D341Med (cell line): ENCODE measurements around the gene GUCA1C.

Source experiments
- DNase-seq: peaks from one replicate; pipeline ENCODE4 v3.0.0; 2012; ENCODE audit warnings: low spot score

GUCA1C gene, protein sequence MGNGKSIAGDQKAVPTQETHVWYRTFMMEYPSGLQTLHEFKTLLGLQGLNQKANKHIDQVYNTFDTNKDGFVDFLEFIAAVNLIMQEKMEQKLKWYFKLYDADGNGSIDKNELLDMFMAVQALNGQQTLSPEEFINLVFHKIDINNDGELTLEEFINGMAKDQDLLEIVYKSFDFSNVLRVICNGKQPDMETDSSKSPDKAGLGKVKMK

DNA sequence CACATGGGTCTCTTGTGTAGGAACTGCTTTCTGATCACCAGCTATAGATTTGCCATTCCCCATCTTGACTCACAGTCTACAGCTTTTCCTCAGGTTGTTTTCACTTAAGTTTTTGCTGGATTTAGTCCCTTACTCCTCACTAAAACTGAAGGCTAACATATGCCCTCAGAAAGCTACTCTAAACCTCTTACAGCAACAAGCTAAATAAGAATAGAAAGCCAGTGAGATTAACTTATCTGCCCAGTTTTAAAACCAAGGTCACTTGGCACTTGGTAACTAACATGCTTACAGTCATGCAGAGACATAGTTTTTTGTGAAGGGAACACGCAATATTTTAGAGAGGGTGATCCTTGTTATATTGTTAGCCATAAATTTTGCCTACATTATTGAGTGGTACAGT lies at the start of gene GUCA1C:
GUCA1C (minus strand) TSS at position 180 of the 400 bp plus-strand sequence; CDS start at position 63, 117 bp downstream.
- DNase-seq, result no peak

DNA sequence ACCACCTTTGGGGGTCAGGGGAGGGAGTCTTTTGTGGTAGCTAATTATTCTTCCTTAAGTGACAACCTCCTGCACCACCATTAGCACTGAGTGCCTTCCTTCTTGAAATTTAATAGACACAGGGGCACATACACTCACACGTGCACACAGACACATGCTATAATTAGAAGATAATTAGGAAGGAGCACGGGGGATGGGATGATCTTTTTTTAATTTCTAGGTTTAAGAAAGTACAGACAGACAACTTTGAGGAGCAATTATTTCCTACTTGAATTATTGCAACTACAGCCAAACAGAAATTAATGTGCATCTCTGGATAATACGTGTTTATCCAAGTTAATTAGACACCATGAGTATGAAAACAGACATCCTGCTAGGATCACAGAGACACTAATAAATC lies 44.8 kb upstream of the GUCA1C start:
- DNase-seq, result no peak

DNA sequence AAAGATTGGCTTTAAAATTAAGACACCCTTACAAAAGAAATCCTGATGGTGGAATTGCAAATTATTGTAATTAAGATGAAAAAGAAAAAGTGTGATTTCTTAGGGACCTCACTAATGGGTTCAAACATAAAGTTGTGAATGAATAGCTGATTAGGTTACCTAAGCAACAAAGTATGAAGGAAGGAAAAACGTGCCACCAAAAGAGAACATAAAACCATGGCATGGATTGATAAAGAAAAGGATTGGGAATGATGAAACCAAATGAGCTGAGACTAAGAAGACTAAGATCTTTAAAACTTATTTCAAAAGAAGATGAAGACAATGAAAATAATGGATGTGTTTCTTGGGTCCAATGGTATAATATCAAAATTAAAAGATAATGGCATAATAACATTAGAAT lies 32.2 kb upstream of the GUCA1C start:
- no peak for DNase-seq

DNA sequence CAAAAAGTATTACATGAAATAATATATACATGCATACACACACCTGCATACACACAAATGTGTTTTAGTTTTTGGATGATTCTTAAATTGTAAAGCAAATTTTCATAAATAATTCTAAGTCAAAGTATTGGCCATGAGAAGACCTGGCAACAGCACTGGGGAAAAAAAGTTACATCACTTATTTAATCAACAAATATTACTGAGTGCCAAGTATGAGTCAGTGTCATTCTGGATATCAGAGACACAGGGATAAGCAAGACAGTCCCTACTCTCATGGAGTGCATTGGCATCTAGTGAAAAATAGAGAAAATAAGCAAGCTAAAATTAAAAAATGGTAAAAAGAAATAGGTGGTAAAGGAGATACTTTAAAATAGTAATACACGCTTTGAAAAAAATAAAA lies 29.4 kb upstream of the GUCA1C start:
- no peak for DNase-seq

DNA sequence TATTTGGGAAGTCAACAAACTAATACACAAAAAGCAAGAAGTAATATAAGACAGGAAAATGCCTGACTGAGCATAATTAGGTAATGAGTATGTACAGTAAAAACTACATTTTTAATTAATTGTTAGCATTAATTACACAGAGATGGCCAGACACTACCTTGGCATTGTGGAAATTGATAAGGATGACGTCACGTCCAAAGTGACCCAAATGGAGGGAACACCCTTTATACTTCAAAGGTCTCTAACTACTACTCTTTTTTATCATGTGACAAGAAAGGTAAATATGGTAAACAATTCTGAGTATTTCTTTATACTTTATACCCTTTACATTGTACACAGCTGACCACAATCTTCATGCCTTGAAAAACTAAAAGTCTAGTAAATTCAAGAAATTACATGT lies 22.4 kb upstream of the GUCA1C start:
- DNase-seq, result no peak

DNA sequence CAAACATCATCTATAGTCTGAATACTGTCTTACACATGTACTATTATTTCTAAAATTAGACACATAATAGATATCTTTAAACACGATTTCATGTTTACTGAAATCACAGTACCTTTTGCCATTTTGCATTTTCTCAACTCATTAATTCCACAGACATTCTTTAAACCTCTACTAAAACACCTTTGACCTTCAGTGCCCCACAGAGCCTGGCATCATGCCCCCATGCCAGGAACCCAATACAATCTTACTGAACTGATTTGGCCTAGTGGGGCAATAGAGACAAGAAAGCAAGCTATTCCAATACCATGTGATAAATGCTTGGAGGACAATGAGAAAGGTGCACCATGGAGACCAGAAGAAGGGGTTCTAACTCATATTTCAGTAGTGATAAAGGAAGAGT lies 19.3 kb upstream of the GUCA1C start:
- no peak for DNase-seq

DNA sequence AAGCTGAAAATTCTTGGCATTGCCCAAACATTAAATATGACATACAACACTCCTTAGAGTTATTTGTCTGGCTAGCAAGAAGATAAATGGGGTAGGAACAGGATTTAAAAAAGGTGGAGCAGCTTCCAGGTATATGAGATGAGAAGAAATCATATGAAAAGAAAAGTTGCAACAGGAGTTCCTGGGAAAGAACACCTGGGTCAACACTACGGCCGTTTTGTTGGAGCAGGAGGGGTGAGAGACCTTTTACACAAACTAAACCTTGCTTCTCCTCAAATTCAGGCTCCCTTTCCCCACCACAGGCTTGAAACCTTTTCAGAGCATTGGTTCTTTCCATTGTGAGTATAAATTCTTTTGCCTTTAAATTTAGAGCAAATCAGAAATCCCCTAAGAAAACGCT lies 18.8 kb upstream of the GUCA1C start:
- DNase-seq, result no peak

DNA sequence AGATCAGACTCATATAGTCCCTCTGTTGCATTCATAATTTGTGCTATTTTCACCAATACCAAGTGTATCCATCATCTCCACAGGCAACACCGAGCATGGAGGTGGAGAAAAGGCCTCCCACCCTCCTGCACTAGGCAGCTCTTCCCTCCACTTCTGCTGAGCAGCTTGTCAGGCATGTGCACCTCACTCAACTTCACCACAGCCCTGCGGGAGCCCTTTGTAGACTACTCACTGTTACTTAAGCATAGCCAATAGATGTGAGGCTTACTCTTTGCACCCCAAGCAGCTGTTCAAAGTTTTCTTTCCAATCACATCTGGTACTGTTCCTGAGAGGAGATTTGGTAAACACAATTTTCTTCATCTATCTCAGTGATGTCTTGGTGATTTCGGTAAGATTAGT lies 16.9 kb upstream of the GUCA1C start:
- DNase-seq, result no peak

DNA sequence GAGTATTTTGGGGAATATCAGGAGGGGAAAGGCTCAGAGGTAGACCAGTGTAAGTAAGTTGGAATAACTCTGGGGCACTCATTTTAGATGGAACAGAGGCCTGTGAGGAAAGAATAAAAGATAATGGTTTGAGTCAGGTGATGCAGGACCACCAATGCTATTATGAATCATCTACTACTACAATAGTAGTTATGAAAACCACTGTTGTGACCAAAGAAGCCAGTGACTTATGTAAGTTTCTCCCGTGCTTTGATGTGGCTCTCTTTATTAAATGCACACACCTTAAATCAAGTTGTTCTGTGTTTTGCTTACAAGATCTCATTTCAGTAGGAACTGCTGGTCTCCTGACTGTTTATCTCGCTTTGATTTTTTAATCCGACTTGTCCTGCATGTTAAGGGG lies 13.1 kb upstream of the GUCA1C start:
- DNase-seq, result no peak

DNA sequence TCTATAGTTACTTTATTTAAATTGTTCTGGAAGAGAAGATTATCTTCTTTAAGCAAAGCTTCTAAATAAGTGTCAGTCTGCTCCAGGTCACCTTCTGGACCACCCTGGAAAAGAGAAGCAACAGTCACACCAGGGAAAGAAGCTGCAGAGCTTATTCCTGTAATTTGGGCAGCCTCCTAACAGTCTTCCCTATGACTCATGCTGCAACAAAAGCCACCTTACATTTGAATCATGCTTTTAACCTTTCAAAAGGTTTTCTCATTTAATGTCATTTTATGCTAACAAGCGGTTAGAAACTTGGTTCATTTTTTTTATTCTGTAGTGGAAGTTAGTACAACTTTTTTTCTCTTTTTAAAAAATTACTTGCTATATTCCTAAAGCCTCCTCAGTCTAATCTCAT lies 5.3 kb upstream of the GUCA1C start:
- DNase-seq, result no peak

DNA sequence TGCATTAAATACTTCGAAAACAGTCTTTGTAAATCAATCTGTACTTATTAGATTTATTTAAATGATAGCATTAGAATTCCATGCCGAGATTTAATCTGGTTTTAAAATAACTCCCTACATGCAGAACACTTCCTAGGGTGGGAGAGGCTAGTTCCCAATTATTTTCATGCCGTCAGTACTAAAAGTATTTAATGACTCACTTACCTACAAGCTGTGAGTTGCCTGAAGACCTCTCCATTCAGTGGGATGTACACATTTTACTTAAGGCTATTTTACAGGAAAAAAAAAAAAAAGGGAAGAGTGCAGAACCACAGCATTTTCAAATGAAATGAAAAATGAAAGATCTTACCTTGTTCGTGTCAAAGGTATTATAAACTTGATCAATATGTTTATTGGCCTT lies 469 bp downstream of the GUCA1C start:
- DNase-seq, result no peak

DNA sequence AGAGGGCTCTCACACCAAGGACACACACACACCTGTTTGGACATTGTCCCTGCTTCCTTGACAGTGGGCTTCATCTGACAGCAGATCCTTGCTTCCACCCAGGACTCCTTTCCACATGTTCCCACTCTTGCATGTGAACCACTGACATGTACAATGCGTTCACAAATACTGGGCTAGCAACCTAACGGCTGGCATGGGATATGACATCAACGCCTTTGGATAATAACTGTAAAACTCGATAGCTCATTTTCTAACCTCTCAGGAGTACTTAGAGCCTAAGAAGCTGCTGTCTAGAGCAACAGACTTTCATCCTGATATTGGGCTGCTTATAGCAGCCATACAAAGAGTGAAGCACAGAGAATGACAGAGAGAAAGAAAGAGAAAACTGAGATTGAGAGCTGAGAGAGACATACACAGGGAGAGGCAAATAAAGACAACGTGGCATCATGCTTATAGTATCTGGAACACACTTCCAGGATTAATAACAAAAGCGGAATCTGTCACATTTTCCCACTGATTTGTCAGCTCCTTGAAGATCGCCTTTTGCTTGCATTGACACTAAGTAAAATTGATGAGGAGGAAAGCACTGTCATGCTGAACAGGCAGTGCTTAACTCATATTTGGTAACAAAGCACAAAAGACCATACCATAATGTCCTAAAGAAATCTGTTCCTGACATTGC lies 1.7 kb downstream of the GUCA1C start:
- no peak for DNase-seq

DNA sequence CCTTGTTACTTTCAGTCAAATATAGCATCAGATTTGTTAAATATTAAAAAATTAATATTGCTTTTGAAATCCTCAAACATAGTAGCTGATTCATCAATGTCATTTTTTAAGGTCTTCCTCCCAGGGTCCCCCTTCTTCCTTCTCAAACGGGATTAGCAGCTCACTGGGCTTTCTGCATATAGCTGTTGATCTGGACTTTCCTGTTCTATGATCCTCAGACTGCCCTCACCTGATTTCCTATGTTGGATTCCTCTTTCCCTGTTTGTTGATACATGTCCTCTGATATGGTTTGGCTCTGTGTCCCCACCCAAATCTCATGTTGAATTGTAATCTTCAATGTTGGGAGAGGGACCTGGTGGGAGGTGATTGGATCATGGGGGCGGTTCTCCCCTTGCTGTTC lies 5.8 kb downstream of the GUCA1C start:
- no peak for DNase-seq

DNA sequence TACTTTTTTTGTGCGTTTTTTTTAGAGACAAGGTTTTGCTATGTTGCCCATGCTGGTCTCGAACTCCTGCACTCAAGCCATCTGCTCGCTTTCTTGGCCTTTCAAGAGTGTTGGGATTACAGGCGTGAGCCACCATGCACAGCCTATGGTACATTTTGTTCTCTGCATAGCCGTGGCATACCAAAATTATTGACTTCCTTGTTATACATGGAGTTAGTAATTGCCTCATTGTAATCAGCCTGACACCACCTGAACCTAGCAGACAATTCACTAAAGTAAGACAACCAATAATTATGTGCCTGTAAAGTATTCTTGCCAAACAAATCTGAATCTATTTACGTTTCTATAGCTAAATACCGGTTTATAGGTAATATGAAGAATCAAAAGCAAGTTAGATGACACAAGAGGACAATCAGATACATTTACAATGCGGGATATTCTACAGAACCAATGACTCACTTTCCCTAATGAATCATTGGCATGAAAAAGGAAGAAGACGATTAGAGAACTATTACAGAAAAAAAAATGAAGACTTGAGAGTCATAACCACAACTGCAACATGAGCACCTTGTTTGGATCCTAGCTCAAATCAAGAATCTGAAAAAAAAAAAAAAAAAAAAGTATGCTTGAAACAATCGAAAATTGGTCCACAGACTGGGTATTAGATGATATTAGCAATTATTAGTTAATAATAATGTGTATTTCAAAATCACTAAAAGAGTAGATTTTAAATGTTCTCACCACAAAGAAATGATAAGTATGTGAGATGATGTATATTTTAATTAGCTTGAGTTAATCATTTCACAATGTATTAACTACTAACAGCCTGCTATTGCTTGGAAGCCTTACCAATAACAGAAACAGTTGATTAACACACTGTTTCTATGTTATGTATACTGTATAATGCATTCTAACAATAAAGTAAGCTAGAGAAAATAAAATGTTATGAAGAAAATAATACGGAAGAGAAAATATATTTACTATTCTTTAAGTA lies 7.1 kb downstream of the GUCA1C start:
- no peak for DNase-seq

DNA sequence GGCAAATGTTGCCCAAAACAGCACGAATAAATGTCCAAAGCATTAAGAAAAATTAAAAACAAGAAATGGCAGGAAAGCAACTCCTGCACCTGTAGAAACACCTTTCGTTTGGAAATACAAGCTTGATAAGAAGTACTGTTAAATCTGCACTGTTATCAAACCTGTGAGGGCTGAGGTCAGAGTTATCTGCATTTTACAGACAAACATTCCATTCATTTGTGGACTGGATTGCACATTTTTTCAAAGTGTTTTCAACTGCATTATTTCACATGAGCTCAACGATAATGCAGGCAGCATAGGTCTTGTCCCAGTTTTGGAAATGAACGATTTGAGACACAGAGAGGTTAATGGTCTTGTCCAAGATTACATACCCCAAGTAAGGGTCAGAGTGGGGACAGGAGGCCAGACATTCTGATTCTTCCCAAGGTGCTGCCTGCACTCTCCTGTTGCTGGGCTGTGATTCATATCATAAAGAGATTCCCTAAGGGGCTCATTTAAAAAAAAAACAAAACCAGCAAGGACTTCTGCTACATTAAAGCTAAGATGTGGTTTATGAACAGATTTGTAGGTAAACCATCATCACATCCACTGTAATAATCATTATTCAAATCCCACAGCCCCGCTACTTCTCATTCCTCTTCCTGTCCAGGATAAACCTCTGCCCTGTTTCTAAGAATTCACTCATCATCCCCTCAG lies 13.0 kb downstream of the GUCA1C start:
- DNase-seq, result no peak

DNA sequence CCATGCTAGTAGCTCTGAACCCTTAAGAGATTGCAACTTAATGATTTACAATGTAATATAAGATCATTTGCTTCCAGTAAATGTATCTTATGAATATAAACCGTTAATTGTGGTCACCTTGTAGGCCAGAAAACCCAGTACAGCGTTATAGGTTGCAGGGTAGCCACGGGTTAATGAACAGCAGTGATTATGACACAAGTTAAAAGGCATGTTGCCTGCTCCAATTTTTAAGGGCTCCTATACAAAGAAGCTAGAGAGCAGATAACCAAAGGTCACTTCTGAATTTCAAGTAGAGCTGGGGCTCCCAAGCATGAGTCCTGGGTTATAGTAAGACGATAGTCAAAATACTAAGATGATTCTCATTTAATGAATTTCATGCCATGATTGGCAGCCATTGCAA lies 13.5 kb downstream of the GUCA1C start:
- DNase-seq, result no peak

DNA sequence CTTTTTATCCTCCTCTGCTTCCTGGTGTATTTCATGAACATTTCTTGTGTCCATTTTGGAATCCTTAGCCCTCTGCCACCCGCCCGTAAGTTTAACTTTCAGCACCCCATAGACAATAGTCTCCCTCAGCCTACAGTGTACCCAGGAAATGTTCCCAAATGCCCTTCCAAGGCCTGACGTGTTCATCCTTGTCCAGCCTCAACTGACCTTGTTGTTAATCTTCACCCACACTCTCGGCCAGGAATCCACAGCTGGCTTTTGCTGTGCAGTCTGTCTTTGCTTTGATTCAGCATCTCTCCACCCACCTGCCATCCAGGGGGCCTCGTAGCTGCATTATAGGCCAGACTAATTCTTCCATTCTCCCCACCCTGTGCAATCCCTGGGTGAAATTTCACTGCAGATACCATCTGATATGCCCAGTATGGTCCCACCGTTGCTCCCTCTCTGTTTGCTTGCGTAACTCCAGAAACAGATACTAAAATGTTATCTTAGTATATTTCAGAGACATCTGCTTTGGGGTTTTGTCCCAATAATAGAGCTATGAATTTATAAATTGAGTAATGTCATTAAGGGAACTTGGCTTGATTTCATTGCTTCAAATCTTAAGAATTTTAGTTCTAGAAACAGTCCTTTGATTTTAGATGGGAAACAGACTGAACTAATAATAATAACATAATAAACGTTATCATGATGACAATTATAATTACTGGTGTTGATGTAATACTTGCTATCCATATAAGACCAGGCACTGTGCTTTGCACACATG lies 16.6 kb downstream of the GUCA1C start:
- no peak for DNase-seq

DNA sequence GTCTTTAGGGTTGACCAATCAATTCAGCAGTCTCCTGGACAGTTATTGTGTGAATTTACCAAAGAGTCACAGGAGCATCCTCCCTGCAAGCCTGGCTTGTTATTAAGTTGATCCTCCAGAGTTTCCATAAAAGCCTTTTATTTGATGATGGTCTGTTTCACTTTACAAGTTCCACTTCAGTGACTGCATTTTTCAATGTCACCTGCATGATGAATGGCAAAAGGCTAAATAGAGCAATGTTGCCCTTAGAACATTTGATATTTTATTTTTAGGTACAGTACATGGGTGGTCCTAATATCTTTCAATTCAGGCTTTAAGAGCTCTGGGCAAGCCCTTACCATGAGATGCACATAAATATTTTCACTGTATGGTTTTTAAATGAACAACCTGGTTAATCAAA lies 22.6 kb downstream of the GUCA1C start:
- DNase-seq, result no peak

DNA sequence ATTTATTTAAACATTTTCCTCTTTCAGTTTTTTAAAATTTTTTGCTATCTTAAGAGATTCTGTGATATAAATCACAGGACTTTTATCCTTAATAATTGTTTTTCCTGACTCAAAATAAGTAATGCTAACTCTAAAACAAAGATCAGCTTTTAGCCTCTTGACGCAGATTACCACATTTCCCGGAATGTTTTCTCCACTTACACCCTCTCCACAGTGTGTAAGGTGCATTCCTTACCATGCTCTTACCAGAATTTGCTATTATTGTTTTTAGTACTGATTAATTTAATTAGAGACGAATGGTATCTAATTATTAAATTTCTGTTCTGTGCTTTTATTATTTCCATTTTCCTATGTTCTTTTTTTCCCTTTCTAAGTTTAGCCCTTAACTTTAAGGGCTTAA lies 34.8 kb downstream of the GUCA1C start:
- DNase-seq, result no peak

DNA sequence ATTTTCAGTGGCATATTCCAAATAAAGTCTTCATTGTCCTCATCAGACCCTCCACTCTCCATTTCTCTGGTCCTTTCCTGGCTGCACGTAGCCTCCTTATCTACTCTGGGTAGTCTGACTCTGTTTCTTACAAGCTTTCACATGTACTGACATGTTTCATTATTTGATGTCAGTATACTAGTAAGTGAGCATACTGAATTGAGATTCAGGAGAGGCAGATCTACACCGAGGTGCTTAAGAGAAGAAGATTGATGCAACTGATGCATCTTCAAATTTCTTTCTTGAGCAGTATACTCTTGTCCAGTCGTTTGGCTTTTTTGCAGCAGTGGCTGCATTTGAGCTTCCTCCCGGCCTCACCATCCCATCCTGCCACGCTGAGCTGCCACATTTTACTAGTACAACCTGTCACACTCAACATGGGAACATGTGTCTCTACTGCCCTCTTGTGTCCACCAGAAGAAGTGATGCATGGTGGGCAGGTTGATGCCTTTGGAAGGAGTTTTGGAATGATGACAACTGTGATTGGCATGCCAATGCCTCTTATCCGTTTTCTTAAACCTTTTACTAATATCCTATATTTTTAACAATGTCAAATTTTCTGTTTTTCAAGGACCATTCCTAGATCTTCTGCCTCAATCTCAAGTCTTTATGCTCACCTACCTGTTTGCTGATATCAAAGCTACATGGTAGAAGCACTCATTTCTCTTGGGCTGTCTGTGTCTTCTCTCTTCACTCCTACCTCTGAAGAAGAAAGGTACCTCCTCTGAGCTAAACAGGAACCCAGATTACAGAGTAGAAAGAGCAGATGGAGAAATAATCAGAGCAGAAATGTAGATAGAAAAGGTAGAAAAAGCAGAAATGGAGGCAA lies 38.7 kb downstream of the GUCA1C start:
- peak; percentile 78 for DNase-seq

DNA sequence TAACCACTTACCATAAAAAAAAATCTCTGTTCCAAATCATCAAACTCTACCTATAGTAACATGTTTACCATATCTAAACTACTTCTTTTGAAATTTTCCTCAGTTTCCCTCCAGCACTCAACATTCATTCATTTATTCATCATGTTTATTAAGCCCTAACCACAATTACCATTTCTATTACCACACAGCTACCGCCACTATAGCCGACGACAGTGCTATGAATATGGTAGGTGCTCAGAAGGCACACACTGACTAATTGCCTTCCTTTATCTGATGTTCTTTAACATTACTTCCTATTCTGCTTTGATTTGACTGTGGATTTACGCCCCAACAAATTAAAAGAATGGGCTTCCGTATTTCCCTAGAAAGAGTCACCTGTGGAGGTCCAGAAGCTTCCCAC lies 43.9 kb downstream of the GUCA1C start:
- DNase-seq, result no peak
